Type B pancreatic cell (in vitro differentiated cells): ENCODE measurements around the gene GATD1. TPM values are rescaled to one million over a fixed set of nuclear protein-coding genes. Genes with fewer than 3 reads are reported as not detected.

Source experiments
- DNase-seq: peaks from one replicate; pipeline ENCODE4 v3.0.0; 2021; ENCODE audit warnings: mixed read lengths; ENCODE audit not compliant: unreplicated experiment; ENCODE audit errors: extremely low spot score
- H3K27ac Mint-ChIP-seq: 2 replicates; pipeline ENCODE4 v1.8.0; 2021; ENCODE audit warnings: mild to moderate bottlenecking, mixed read lengths
- H3K27me3 Mint-ChIP-seq: 2 replicates; pipeline ENCODE4 v1.8.0; 2021; ENCODE audit warnings: mixed read lengths
- H3K36me3 Mint-ChIP-seq: 2 replicates; pipeline ENCODE4 v1.8.0; 2021; ENCODE audit warnings: mixed read lengths
- H3K4me1 Mint-ChIP-seq: one replicate; pipeline ENCODE4 v1.8.0; 2021; ENCODE audit warnings: mixed read lengths; ENCODE audit not compliant: unreplicated experiment
- H3K4me3 Mint-ChIP-seq: 2 replicates; pipeline ENCODE4 v1.8.0; 2021; ENCODE audit warnings: mild to moderate bottlenecking, mixed read lengths
- H3K9me3 Mint-ChIP-seq: 2 replicates; pipeline ENCODE4 v1.8.0; 2021; ENCODE audit warnings: mixed read lengths
- total RNA-seq: library from RNA; stranded (reverse); gene quantifications from 2 replicates; pipeline ENCODE4 v1.2.1, GENCODE V29; 2021; ENCODE audit warnings: low replicate concordance
- TF ChIP-seq, protein P1 (sequence below): fragments of 200-600 bp; sonication (generic); conservative IDR thresholded peaks from 2 replicates; pipeline ENCODE4 v1.5.0; 2021; ENCODE audit warnings: antibody characterized with exemption, mild to moderate bottlenecking

GATD1 gene
- total RNA-seq, 1 donor from 2014 or later, result 80.1 TPM

DNA sequence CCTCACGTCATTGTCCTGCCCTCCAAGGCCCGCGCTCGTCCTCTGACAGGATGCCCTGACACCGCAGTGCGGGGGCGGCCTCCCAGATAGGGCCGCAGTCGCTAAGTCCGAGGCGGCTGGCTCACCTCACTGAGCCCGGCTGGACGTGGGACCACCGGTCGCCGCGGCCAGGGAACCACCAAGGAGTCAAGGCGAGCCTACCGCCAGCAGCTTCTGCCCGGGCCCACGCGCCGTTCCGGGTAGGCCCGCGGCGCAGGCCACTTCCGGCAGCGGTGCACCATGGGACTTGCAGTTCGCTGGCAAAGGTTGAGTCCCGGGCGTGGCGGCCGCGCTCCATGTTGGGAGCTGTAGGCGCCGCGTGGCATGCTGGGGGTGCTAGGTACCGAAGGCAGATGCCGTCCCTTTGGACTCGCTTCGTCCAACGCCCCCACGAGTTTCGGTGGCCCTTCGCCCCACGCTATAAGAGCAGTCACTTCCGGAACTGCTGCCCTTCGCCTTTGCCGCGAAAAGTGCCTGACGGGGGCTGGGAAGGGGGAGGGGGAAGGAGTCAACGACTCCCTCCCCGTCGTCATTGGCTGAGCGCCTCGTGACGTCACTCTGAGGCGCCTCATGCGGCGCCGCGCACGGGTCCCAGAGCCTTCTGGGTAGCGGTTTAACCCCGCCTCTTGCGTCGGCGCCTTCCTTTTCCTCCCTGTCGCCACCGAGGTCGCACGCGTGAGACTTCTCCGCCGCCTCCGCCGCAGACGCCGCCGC is 32.2 kb upstream of the GATD1 start, which contains the start of gene RPLP2:
RPLP2 (plus strand) TSS at position 681 of the 753 bp plus-strand sequence. CDS start 268 bp downstream, outside the sequence.
- H3K27me3 Mint-ChIP-seq, result no peaks in the 10 kb centered on the region
- H3K36me3 Mint-ChIP-seq, result no peaks in the 10 kb centered on the region
- H3K4me3 Mint-ChIP-seq, result peak within 1 kb of the TSS; percentile 95
- peak; percentile 98 for DNase-seq
- H3K27ac Mint-ChIP-seq, result peak within 1 kb of the TSS; percentile 98
- TF ChIP-seq, protein P1, sequence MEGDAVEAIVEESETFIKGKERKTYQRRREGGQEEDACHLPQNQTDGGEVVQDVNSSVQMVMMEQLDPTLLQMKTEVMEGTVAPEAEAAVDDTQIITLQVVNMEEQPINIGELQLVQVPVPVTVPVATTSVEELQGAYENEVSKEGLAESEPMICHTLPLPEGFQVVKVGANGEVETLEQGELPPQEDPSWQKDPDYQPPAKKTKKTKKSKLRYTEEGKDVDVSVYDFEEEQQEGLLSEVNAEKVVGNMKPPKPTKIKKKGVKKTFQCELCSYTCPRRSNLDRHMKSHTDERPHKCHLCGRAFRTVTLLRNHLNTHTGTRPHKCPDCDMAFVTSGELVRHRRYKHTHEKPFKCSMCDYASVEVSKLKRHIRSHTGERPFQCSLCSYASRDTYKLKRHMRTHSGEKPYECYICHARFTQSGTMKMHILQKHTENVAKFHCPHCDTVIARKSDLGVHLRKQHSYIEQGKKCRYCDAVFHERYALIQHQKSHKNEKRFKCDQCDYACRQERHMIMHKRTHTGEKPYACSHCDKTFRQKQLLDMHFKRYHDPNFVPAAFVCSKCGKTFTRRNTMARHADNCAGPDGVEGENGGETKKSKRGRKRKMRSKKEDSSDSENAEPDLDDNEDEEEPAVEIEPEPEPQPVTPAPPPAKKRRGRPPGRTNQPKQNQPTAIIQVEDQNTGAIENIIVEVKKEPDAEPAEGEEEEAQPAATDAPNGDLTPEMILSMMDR, result no peak
- no peaks in the 10 kb centered on the region for H3K9me3 Mint-ChIP-seq
- peaks cover 10% of the 10 kb centered on the region for H3K4me1 Mint-ChIP-seq

- Mint-ChIP-seq H3K4me1 (peaks cover 10% of the 10 kb centered on the region), H3K36me3 (no peaks in the 10 kb centered on the region), H3K27ac (peak overlapping the region; percentile 98), H3K9me3 (no peaks in the 10 kb centered on the region), H3K27me3 (no peaks in the 10 kb centered on the region), H3K4me3 (peak overlapping the region; percentile 95)
- TF ChIP-seq, protein P1, result no peak
- DNase-seq, result no peak
Measured at GRCh38 chr11:808427-809286, 31.4 kb upstream of the GATD1 start.

DNA sequence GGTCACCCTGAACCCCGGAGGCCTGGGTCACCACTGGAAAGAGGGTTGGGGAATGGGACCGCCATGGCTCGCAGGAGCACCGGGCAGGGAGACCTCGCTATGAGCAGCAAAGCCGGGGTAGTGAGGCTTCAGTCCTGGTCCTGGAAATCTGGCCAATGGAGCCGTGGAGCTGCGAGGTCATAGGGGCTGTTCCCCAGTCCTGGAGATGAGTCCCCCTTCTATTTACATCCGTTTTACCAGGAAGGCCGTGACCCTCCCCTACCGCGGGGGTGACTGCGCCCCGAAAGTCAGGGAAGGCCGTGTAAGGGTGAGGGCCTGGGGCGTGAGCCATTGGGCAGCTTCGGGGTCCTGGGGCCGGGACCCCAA is 27.3 kb upstream of the GATD1 start:
- no peaks in the 10 kb centered on the region for H3K9me3 Mint-ChIP-seq
- H3K27ac Mint-ChIP-seq, result no peak overlapping the region
- peak overlapping the region; percentile 85 for H3K4me3 Mint-ChIP-seq
- TF ChIP-seq, protein P1, result no peak
- no peaks in the 10 kb centered on the region for H3K27me3 Mint-ChIP-seq
- no peaks in the 10 kb centered on the region for H3K4me1 Mint-ChIP-seq
- no peaks in the 10 kb centered on the region for H3K36me3 Mint-ChIP-seq
- DNase-seq, result no peak

DNA sequence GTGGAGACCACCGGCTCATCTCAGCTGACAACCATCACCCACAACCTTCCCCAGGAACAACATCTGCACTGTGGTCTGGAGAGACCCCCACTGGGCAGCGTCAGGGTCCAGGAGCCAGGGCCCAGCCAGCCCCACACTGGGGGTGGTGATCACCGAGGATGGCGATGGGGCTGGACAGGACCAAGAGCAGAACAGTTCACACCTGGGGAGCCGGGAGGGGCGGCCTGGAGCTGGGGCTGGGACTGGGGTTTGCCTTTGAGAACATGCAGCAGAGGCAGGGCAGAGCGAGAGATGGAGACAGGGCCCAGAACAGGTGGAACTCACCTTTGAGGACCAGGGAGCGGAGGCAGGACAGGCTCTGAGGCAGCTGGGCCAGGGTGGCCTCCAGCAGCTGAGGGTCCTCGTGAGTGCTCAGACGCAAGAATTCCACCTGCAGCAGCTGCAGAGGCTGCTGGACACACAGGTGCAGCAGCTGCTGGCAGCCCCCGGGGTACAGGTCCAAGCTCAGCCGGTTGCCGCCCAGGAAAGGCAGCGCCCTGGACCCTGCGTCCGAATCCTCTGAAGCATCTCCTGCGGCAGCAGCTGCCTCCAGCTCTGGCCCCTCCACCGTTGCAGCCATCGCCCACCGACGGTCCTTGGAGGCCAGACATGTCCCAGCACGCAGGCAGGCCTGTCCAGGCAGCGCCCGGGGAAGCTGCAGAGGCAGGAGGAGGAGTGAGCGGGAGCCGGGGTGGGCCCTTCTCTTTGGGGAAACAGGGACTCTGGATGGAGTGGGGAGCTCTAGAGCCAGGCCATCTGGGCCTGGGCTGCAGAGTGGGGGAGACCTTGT is 26.7 kb upstream of the GATD1 start:
- H3K4me1 Mint-ChIP-seq, result no peaks in the 10 kb centered on the region
- TF ChIP-seq, protein P1, result no peak
- no peaks in the 10 kb centered on the region for H3K27me3 Mint-ChIP-seq
- H3K27ac Mint-ChIP-seq, result no peak overlapping the region
- H3K9me3 Mint-ChIP-seq, result no peaks in the 10 kb centered on the region
- H3K36me3 Mint-ChIP-seq, result no peaks in the 10 kb centered on the region
- H3K4me3 Mint-ChIP-seq, result peak overlapping the region; percentile 85
- no peak for DNase-seq

- Mint-ChIP-seq H3K4me3 (peak overlapping the region; percentile 52), H3K36me3 (no peaks in the 10 kb centered on the region), H3K9me3 (no peaks in the 10 kb centered on the region), H3K4me1 (no peaks in the 10 kb centered on the region), H3K27ac (no peak overlapping the region), H3K27me3 (no peaks in the 10 kb centered on the region)
- TF ChIP-seq, protein P1, result no peak
- DNase-seq, result no peak
Measured at GRCh38 chr11:803467-803742, 26.1 kb upstream of the GATD1 start.
